Measurements from ENCODE around the gene C1orf50.

Gene C1orf50

GRCh38 chr1:42815941-42816584, 49.0 kb downstream of the C1orf50 start:
- ChIA-PET POLR2A (interaction anchor here (1.8 to 2.8 kb wide), 2 partner anchors 30 to 50 kb away, joined by 18 to 25 read pairs; partner anchors contain the start of genes C1orf50, P3H1 and ZNF691), CTCF (interaction anchor here (0.6 to 0.7 kb wide), 3 partner anchors 23 to 734 kb away, joined by 3 to 4 read pairs (median 3); no protein-coding TSS in a partner anchor)
- H3K36me3 ChIP-seq (ENCODE audit: control insufficient read depth in 2 of 2, insufficient read depth in 1 of 2, low read length in 2 of 2): peaks cover 0 to 15% of the 10 kb centered on the region in 2 experiments; a peak in 1 of 3 replicates
- peak; percentile 42; the same call in 1 of the 2 replicates for TF ChIP-seq ZNF366 (tag by site-specific recombination; conservative IDR thresholded peaks at IDR 0.05)
- TF ChIP-seq ZNF600 (tag by site-specific recombination; IDR thresholded peaks at IDR 0.05): peak; percentile 89
- no peak for TF ChIP-seq ZNF202 (tag by site-specific recombination; IDR thresholded peaks at IDR 0.05; ENCODE audit: borderline replicate concordance)
- TF ChIP-seq ZBTB17 (tag by site-specific recombination; IDR thresholded peaks at IDR 0.05): peak; percentile 81
- TF ChIP-seq ZEB2 (tag by site-specific recombination; IDR thresholded peaks at IDR 0.05): no peak
- TF ChIP-seq, protein P1, sequence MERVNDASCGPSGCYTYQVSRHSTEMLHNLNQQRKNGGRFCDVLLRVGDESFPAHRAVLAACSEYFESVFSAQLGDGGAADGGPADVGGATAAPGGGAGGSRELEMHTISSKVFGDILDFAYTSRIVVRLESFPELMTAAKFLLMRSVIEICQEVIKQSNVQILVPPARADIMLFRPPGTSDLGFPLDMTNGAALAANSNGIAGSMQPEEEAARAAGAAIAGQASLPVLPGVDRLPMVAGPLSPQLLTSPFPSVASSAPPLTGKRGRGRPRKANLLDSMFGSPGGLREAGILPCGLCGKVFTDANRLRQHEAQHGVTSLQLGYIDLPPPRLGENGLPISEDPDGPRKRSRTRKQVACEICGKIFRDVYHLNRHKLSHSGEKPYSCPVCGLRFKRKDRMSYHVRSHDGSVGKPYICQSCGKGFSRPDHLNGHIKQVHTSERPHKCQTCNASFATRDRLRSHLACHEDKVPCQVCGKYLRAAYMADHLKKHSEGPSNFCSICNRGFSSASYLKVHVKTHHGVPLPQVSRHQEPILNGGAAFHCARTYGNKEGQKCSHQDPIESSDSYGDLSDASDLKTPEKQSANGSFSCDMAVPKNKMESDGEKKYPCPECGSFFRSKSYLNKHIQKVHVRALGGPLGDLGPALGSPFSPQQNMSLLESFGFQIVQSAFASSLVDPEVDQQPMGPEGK (tag by site-specific recombination; IDR thresholded peaks at IDR 0.05): 0 out of 2 replicates have a peak, but pooled peaks have one; percentile 2
- no peak for TF ChIP-seq ZNF155 (tag by site-specific recombination; IDR thresholded peaks at IDR 0.05)
- TF ChIP-seq SP3 (tag by site-specific recombination; IDR thresholded peaks at IDR 0.05): no peak
- no peak for TF ChIP-seq ZNF560 (tag by site-specific recombination; IDR thresholded peaks at IDR 0.05; ENCODE audit: borderline replicate concordance)
- H3K9me3 ChIP-seq (ENCODE audit: control insufficient read depth, insufficient read depth, low read depth, low read length): no peaks in the 10 kb centered on the region
- peaks cover 2% of the 10 kb centered on the region; the same call in 1 of the 2 replicates for H3K4me1 ChIP-seq (ENCODE audit: control insufficient read depth, insufficient read depth, low read length)
- H3K4me3 ChIP-seq (ENCODE audit: low read depth, low read length): peak overlapping the region; percentile 86
- H3K27ac ChIP-seq (ENCODE audit: extremely low read depth, low read depth, low read length): peak overlapping the region; percentile 98; the same call in 1 of the 2 replicates

DNA sequence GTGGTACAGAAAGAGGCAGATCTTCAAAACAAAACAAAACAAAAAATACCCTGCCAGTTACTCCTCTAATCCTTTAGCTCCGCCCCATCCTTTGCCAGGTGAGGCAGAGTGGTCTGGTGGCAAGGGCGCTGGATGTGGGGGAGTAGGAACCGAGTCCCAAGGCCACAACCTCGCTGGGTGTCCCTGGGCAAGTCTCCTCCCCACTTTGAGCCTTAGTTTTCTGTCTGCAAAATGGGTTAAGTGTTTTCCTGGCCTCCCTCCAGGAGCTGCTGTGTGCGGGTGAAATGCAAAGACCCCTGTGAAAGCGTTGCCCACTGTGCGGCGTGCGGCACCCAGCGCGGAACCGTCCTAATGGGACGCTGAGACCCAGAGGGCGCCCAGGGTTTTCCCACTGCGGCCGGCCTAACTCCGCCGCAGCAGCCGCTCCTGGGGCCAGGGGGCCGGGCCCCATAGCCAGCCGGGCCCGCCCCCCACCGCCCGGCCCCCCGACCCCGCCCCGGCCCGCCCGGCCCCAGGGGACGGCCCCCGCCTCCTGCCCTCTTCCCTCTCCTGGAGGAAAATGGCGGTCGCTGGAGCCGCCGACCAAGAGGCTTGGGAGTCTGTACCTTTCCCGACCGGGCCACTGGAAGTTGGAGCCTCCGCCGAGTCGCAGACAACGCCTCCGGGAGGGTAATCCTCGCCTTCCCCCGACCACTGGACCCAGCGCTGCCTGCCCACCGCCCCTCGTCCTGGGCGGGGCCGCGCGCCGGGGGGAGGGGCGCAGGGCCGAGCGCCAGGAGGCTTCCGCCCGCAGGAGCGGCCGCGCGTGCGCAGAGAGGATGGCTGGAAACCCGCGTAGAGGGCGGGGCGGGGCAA, 49.8 kb downstream of the C1orf50 start, which contains the start of the genes ERMAP and SVBP:
Gene ERMAP (plus strand): TSS at position 538 of the 855 bp plus-strand sequence. CDS start 13,327 bp downstream, outside the sequence.
Gene SVBP (minus strand): TSS at position 813 of the 855 bp plus-strand sequence. CDS start 853 bp downstream, outside the sequence.
- H3K4me3 ChIP-seq (ENCODE audit: low read depth, low read length): peak within 1 kb of the TSS; percentile 86
- H3K4me1 ChIP-seq (ENCODE audit: control insufficient read depth, insufficient read depth, low read length): peaks cover 2% of the 10 kb centered on the region; the same call in 1 of the 2 replicates
- POLR2A ChIA-PET: interaction anchor here (1.8 to 2.8 kb wide), 2 partner anchors 29 to 50 kb away, joined by 18 to 25 read pairs; partner anchors contain the start of genes C1orf50, P3H1 and ZNF691
- H3K27ac ChIP-seq (ENCODE audit: extremely low read depth, low read depth, low read length): peak within 1 kb of the TSS; percentile 98
- peaks cover 0 to 10% of the 10 kb centered on the region in 2 experiments; a peak in 1 of 3 replicates for H3K36me3 ChIP-seq (ENCODE audit: control insufficient read depth in 2 of 2, insufficient read depth in 1 of 2, low read length in 2 of 2)
- H3K9me3 ChIP-seq (ENCODE audit: control insufficient read depth, insufficient read depth, low read depth, low read length): no peaks in the 10 kb centered on the region
- CTCF ChIA-PET: interaction anchor here (0.6 to 0.7 kb wide), 3 partner anchors 259 to 797 kb away, joined by 3 read pairs; no protein-coding TSS in a partner anchor
- peak; percentile 48; the same call in 1 of the 2 replicates for TF ChIP-seq SP7 (tag by site-specific recombination; IDR thresholded peaks at IDR 0.05)
- TF ChIP-seq GLI2 (tag by site-specific recombination; IDR thresholded peaks at IDR 0.05; ENCODE audit: borderline replicate concordance, low read depth): no peak
- TF ChIP-seq ZNF692 (tag by site-specific recombination; IDR thresholded peaks at IDR 0.05): peak; percentile 29; the same call in 1 of the 2 replicates
- peak; percentile 55 for TF ChIP-seq GLIS1 (tag by site-specific recombination; IDR thresholded peaks at IDR 0.05)
- TF ChIP-seq ZNF423 (tag by site-specific recombination; IDR thresholded peaks at IDR 0.05): 0 out of 2 replicates have a peak, but pooled peaks have one; percentile 17
- peak; percentile 24; the same call in 1 of the 2 replicates for TF ChIP-seq EGR2 (tag by site-specific recombination; IDR thresholded peaks at IDR 0.05; ENCODE audit: low read depth)
- no peak for TF ChIP-seq RBAK (tag by site-specific recombination; IDR thresholded peaks at IDR 0.05)
- TF ChIP-seq, protein P2, sequence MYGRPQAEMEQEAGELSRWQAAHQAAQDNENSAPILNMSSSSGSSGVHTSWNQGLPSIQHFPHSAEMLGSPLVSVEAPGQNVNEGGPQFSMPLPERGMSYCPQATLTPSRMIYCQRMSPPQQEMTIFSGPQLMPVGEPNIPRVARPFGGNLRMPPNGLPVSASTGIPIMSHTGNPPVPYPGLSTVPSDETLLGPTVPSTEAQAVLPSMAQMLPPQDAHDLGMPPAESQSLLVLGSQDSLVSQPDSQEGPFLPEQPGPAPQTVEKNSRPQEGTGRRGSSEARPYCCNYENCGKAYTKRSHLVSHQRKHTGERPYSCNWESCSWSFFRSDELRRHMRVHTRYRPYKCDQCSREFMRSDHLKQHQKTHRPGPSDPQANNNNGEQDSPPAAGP (tag by site-specific recombination; IDR thresholded peaks at IDR 0.05): peak; percentile 73; the same call in 1 of the 2 replicates
- TF ChIP-seq ZNF660 (tag by site-specific recombination; IDR thresholded peaks at IDR 0.05): peak; percentile 58
- TF ChIP-seq, protein P3, sequence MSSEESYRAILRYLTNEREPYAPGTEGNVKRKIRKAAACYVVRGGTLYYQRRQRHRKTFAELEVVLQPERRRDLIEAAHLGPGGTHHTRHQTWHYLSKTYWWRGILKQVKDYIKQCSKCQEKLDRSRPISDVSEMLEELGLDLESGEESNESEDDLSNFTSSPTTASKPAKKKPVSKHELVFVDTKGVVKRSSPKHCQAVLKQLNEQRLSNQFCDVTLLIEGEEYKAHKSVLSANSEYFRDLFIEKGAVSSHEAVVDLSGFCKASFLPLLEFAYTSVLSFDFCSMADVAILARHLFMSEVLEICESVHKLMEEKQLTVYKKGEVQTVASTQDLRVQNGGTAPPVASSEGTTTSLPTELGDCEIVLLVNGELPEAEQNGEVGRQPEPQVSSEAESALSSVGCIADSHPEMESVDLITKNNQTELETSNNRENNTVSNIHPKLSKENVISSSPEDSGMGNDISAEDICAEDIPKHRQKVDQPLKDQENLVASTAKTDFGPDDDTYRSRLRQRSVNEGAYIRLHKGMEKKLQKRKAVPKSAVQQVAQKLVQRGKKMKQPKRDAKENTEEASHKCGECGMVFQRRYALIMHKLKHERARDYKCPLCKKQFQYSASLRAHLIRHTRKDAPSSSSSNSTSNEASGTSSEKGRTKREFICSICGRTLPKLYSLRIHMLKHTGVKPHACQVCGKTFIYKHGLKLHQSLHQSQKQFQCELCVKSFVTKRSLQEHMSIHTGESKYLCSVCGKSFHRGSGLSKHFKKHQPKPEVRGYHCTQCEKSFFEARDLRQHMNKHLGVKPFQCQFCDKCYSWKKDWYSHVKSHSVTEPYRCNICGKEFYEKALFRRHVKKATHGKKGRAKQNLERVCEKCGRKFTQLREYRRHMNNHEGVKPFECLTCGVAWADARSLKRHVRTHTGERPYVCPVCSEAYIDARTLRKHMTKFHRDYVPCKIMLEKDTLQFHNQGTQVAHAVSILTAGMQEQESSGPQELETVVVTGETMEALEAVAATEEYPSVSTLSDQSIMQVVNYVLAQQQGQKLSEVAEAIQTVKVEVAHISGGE (tag by site-specific recombination; conservative IDR thresholded peaks at IDR 0.05; ENCODE audit: low read depth): 0 out of 2 replicates have a peak, but pooled peaks have one; percentile 12
- peak; percentile 77 for TF ChIP-seq GLIS2 (tag by site-specific recombination; IDR thresholded peaks at IDR 0.05)
- TF ChIP-seq ZIC2 (tag by site-specific recombination; IDR thresholded peaks at IDR 0.05): peak; percentile 85
- TF ChIP-seq, protein P4, sequence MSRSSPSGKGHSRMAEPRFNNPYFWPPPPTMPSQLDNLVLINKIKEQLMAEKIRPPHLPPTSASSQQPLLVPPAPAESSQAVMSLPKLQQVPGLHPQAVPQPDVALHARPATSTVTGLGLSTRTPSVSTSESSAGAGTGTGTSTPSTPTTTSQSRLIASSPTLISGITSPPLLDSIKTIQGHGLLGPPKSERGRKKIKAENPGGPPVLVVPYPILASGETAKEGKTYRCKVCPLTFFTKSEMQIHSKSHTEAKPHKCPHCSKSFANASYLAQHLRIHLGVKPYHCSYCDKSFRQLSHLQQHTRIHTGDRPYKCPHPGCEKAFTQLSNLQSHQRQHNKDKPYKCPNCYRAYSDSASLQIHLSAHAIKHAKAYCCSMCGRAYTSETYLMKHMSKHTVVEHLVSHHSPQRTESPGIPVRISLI (tag by site-specific recombination; IDR thresholded peaks at IDR 0.05): no peak
